Mesenchymal stem cell (in vitro differentiated cells and primary cell): ENCODE measurements around the gene SOX8.

Source experiments
- DNase-seq: peaks from one replicate; pipeline ENCODE4 v3.0.0-alpha.2; 2013
- H2AFZ ChIP-seq: one replicate; pipeline ENCODE4 v1.6.1; 2013; ENCODE audit warnings: low read depth, mild to moderate bottlenecking, control low read depth, inconsistent platforms, low read length, moderate library complexity
- H2AK5ac ChIP-seq: 2 replicates; pipeline ENCODE4 v1.6.1; 2013; ENCODE audit warnings: low read length, moderate library complexity, mild to moderate bottlenecking, inconsistent platforms; ENCODE audit not compliant: severe bottlenecking
- H2BK120ac ChIP-seq: one replicate; pipeline ENCODE4 v1.6.1; 2013; ENCODE audit warnings: low read depth, mild to moderate bottlenecking, inconsistent platforms, low read length, moderate library complexity
- H2BK12ac ChIP-seq, 2 experiments: one replicate each; pipeline ENCODE4 v1.6.1; 2013; ENCODE audit warnings: inconsistent platforms in 2 of 2, low read length in 2 of 2, mild to moderate bottlenecking in 2 of 2, moderate library complexity in 2 of 2, control low read depth in 1 of 2
- H2BK15ac ChIP-seq: one replicate; pipeline ENCODE4 v1.6.1; 2013; ENCODE audit warnings: mild to moderate bottlenecking, low read depth, inconsistent platforms; ENCODE audit not compliant: poor library complexity, severe bottlenecking
- H2BK5ac ChIP-seq: 2 replicates; pipeline ENCODE4 v1.6.1; 2013; ENCODE audit warnings: low read depth, mild to moderate bottlenecking, low read length, control low read depth, inconsistent platforms; ENCODE audit not compliant: poor library complexity, severe bottlenecking
- H3K14ac ChIP-seq, 2 experiments: one replicate each; pipeline ENCODE4 v1.6.1; 2013; ENCODE audit warnings: inconsistent platforms in 2 of 2, low read length in 2 of 2, control low read depth in 1 of 2, mild to moderate bottlenecking in 1 of 2, moderate library complexity in 1 of 2
- H3K18ac ChIP-seq, 2 experiments: one replicate each; pipeline ENCODE4 v1.6.1; 2013; ENCODE audit warnings: inconsistent platforms in 2 of 2, low read length in 2 of 2, control low read depth in 1 of 2, low read depth in 1 of 2, mild to moderate bottlenecking in 1 of 2
- H3K23ac ChIP-seq, 2 experiments: one replicate each; pipeline ENCODE4 v1.6.1; 2013; ENCODE audit warnings: inconsistent platforms in 2 of 2, low read length in 2 of 2, mild to moderate bottlenecking in 2 of 2, moderate library complexity in 2 of 2, control low read depth in 1 of 2
- H3K27ac ChIP-seq: 2 replicates; pipeline ENCODE4 v1.5.1; 2013; ENCODE audit warnings: mild to moderate bottlenecking, moderate library complexity, low read length, control low read depth, inconsistent platforms; ENCODE audit not compliant: poor library complexity, severe bottlenecking
- H3K27me3 ChIP-seq, 2 experiments: 2 replicates each; pipeline versions ENCODE4 v1.6.1 to v1.7.0; 2013; ENCODE audit warnings: low read length in 2 of 2, mild to moderate bottlenecking in 2 of 2, moderate library complexity in 2 of 2, control low read depth in 1 of 2, inconsistent platforms in 1 of 2; ENCODE audit not compliant: control insufficient read depth in 1 of 2, insufficient read depth in 1 of 2
- H3K36me3 ChIP-seq, 2 experiments: 2 replicates each; pipeline versions ENCODE4 v1.6.1 to v1.7.0; 2013; ENCODE audit warnings: low read length in 2 of 2, control low read depth in 1 of 2, inconsistent platforms in 1 of 2, low read depth in 1 of 2, mild to moderate bottlenecking in 1 of 2; ENCODE audit not compliant: insufficient read depth in 2 of 2, control insufficient read depth in 1 of 2
- H3K4ac ChIP-seq, 2 experiments: one replicate each; pipeline ENCODE4 v1.6.1; 2013; ENCODE audit warnings: inconsistent platforms in 2 of 2, low read length in 2 of 2, mild to moderate bottlenecking in 2 of 2, moderate library complexity in 2 of 2, control low read depth in 1 of 2, low read depth in 1 of 2
- H3K4me1 ChIP-seq: 2 replicates; pipeline ENCODE4 v1.6.1; 2013; ENCODE audit warnings: low read depth, low read length, control low read depth; ENCODE audit not compliant: control insufficient read depth, insufficient read depth
- H3K4me2 ChIP-seq: 2 replicates; pipeline ENCODE4 v1.6.1; 2013; ENCODE audit warnings: low read length, mild to moderate bottlenecking, inconsistent platforms; ENCODE audit not compliant: poor library complexity, severe bottlenecking
- H3K4me3 ChIP-seq, 2 experiments: 2 replicates each; pipeline versions ENCODE4 v1.5.1 to v1.7.0; 2013; ENCODE audit warnings: low read length in 2 of 2, mild to moderate bottlenecking in 2 of 2, control low read depth in 1 of 2, low read depth in 1 of 2; ENCODE audit not compliant: insufficient read depth in 1 of 2
- H3K79me1 ChIP-seq: replicated peaks from 2 replicates; pipeline ENCODE4 v1.6.1; 2013; ENCODE audit warnings: mild to moderate bottlenecking, control low read depth, low read length, inconsistent platforms; ENCODE audit not compliant: poor library complexity, severe bottlenecking
- H3K9ac ChIP-seq: 2 replicates; pipeline ENCODE4 v1.7.0; 2013; ENCODE audit warnings: mild to moderate bottlenecking, low read length, moderate library complexity
- H3K9me3 ChIP-seq: 2 replicates; pipeline ENCODE4 v1.7.0; 2013; ENCODE audit warnings: mild to moderate bottlenecking, low read length; ENCODE audit not compliant: control insufficient read depth
- H4K8ac ChIP-seq: one replicate; pipeline ENCODE4 v1.6.1; 2013; ENCODE audit warnings: inconsistent platforms, mild to moderate bottlenecking, low read length, moderate library complexity
- H4K91ac ChIP-seq: one replicate; pipeline ENCODE4 v1.6.1; 2013; ENCODE audit warnings: mild to moderate bottlenecking, low read length, inconsistent platforms
- WGBS: methylation state at CpG from one replicate; pipeline ENCODE4 v1.1.7; 2013; ENCODE audit warnings: mixed read lengths; 5-methylcytosine and 5-hydroxymethylcytosine counted together

SOX8 gene

DNA sequence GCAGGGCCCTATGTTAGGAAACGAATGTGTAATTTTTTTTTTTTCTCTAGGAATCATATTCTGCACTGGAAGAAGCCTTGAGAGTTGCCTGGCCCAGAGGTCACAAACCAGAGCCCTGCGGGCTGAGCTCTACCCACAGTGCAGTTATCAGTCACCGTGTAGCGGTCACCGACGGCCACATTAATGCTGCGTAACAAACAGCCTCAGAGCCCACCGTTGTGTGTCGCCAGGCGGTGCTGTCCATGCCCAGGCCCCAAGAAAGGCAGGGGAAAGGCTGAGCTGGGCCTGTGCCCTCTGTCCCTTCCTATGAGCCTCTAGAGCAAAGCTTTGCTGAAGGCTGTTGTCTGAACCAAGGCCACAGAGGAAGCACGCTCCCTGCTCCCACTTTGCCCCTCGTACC is 6.3 kb upstream of the SOX8 start:
- Histone ChIP-seq H2AFZ (no peak overlapping the region), H2BK15ac (no peak overlapping the region), H3K9me3 (no peaks in the 10 kb centered on the region), H3K4me2 (no peak overlapping the region), H3K79me1 (no peaks in the 10 kb centered on the region), H3K23ac (no peak overlapping the region), H3K27ac (no peak overlapping the region), H3K27me3 (peaks cover 15 to 53% of the 10 kb centered on the region in 2 experiments), H3K18ac (no peak overlapping the region), H2BK5ac (no peak overlapping the region), H4K91ac (no peak overlapping the region), H3K36me3 (no peaks in the 10 kb centered on the region), H3K9ac (no peak overlapping the region), H3K4ac (no peak overlapping the region), H3K4me3 (no peak overlapping the region), H4K8ac (no peak overlapping the region), H3K14ac (no peak overlapping the region), H2BK12ac (no peak overlapping the region), H2BK120ac (no peak overlapping the region), H3K4me1 (peaks cover 4% of the 10 kb centered on the region), H2AK5ac (no peak overlapping the region)
- DNase-seq = no peak
- WGBS = 79% methylated on average over 12 of the region's 12 CpGs

DNA sequence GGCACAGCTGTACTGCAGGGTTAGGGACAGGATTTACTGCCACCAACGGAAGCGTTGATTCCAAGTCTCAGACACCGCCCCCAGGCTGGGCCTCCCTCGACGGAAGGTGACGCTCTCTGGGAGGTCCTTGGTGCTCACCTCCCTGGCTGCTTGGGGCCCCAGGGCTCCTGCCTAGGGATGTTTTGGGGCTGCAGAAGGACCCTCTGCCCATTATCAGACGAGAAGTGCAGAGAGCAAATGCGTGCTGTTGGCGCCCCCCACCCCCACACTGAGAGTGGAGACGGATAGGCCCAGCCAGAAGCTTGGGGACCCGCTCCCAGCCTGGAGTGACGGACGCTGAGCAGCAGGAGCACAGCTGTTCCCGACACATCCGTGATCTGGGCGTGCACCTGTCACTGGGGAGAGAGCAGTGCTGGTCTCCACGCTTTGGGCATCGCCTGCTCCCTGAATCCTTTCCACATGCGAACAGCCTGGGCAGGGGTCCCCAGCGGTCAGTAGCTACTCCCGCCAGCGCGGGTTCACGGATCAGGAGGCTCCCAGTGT is 5.1 kb upstream of the SOX8 start:
- Histone ChIP-seq H4K8ac (no peak overlapping the region), H3K27ac (no peak overlapping the region), H3K4ac (no peak overlapping the region), H3K79me1 (no peaks in the 10 kb centered on the region), H2AK5ac (no peak overlapping the region), H2BK120ac (no peak overlapping the region), H3K9me3 (no peaks in the 10 kb centered on the region), H3K4me1 (peaks cover 7% of the 10 kb centered on the region), H3K23ac (no peak overlapping the region), H3K4me2 (no peak overlapping the region), H2AFZ (no peak overlapping the region), H2BK5ac (no peak overlapping the region), H3K9ac (no peak overlapping the region), H4K91ac (no peak overlapping the region), H3K18ac (no peak overlapping the region), H3K4me3 (no peak overlapping the region), H2BK12ac (no peak overlapping the region), H3K14ac (no peak overlapping the region), H3K27me3 (peaks cover 15 to 57% of the 10 kb centered on the region in 2 experiments), H2BK15ac (no peak overlapping the region), H3K36me3 (no peaks in the 10 kb centered on the region)
- 82% methylated on average over 24 of the region's 24 CpGs for WGBS
- no peak for DNase-seq

DNA sequence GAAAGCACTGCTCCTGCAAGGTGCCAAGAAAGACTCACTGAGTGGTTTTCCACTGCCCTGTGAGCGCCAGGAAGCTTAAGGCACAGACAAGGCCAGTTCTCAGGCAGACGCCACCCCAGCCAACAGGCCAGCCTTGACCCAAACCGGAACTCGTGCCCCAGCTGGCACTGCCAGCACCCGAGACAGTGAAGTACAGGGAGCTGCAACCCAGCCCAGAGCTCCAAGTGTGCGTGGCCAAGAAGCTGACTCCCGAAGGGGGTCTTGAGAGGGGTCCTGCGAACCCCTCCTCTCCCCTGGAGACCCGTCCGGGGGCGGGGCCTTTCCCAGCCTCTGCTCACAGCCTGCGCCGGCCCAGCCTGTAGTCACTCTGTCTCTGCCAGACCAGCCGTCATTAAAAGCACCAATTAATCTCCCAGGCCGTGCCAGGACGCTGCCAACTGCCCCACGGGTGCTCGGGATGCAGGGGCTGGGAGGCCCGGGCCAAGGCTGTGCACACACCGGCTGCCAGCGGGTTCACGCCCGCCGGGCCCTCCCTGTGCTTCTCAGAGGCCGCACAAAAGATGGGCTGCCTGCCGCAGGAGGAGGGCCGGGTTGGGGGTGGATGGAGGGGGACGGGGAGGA is 4.4 kb upstream of the SOX8 start:
- H3K4me1 ChIP-seq = peaks cover 11% of the 10 kb centered on the region

DNA sequence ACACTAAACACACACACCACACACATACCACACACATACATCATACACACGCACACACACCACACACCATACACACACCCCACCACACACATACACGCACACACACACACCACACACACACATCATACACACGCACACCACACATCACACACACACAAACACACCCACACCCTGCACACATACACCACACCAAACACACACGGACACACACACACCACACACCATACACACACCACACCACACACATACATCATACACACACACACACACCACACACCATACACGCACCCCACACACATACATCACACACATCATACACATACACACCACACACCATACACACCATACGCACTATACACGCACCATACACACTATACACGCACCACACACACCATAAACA is 3.7 kb upstream of the SOX8 start:
- 58% methylated on average over 8 of the region's 8 CpGs for WGBS

More for the DNA sequence above, 4.4 kb upstream of the SOX8 start:
- H3K4ac ChIP-seq = no peak overlapping the region
- no peak overlapping the region for H2BK12ac ChIP-seq
- DNase-seq = no peak
- H3K79me1 ChIP-seq = no peaks in the 10 kb centered on the region
- H3K9ac ChIP-seq = no peak overlapping the region
- peak overlapping the region; percentile 53 for H4K91ac ChIP-seq
- no peak overlapping the region for H2BK5ac ChIP-seq
- peak overlapping the region in 1 of 2 experiments; percentile 11 for H3K4me3 ChIP-seq
- peaks cover 15 to 53% of the 10 kb centered on the region in 2 experiments for H3K27me3 ChIP-seq
- H2BK120ac ChIP-seq = no peak overlapping the region
- H3K4me2 ChIP-seq = no peak overlapping the region
- no peak overlapping the region for H4K8ac ChIP-seq
- H3K36me3 ChIP-seq = no peaks in the 10 kb centered on the region
- H2AK5ac ChIP-seq = no peak overlapping the region
- H3K23ac ChIP-seq = no peak overlapping the region
- no peak overlapping the region for H2AFZ ChIP-seq
- no peak overlapping the region for H3K14ac ChIP-seq
- no peak overlapping the region for H2BK15ac ChIP-seq
- no peak overlapping the region for H3K18ac ChIP-seq
- 86% methylated on average over 19 of the region's 28 CpGs for WGBS
- no peaks in the 10 kb centered on the region for H3K9me3 ChIP-seq
- no peak overlapping the region for H3K27ac ChIP-seq

More for the DNA sequence above, 3.7 kb upstream of the SOX8 start:
- no peak overlapping the region for H2AK5ac ChIP-seq
- H3K4me1 ChIP-seq = peaks cover 11% of the 10 kb centered on the region
- H3K27me3 ChIP-seq = peaks cover 21 to 58% of the 10 kb centered on the region in 2 experiments
- H2AFZ ChIP-seq = no peak overlapping the region
- no peaks in the 10 kb centered on the region for H3K79me1 ChIP-seq
- H3K9ac ChIP-seq = no peak overlapping the region
- no peak overlapping the region for H4K91ac ChIP-seq
- H3K4me2 ChIP-seq = no peak overlapping the region
- H2BK12ac ChIP-seq = no peak overlapping the region
- H4K8ac ChIP-seq = no peak overlapping the region
- no peak overlapping the region for H2BK5ac ChIP-seq
- no peak for DNase-seq
- no peak overlapping the region for H3K14ac ChIP-seq
- H3K4ac ChIP-seq = no peak overlapping the region
- no peaks in the 10 kb centered on the region for H3K36me3 ChIP-seq
- no peak overlapping the region for H3K4me3 ChIP-seq
- no peak overlapping the region for H2BK15ac ChIP-seq
- no peak overlapping the region for H2BK120ac ChIP-seq
- H3K23ac ChIP-seq = no peak overlapping the region
- no peak overlapping the region for H3K18ac ChIP-seq
- H3K27ac ChIP-seq = no peak overlapping the region
- H3K9me3 ChIP-seq = no peaks in the 10 kb centered on the region
